Muscle of arm (tissue), 14 donors: ENCODE data around the gene ZNF316. TPM values are rescaled to one million over a fixed set of nuclear protein-coding genes. Genes with fewer than 3 reads are reported as not detected.
A peak's percentile ranks its signal among the peaks of the same experiment; 100 is the strongest.

Experiments
- DNase-seq: peaks from one replicate; pipeline ENCODE4 v3.0.0-alpha.2; 2013
- long read RNA-seq, 11 donors: transcript quantifications; one replicate each; lab custom pipeline, GENCODE V29; 2026
- polyA plus RNA-seq, 12 donors: library from polyadenylated mRNA; unstranded; fragments of 120-200 nt; gene quantifications; one replicate each; pipeline ENCODE4 v1.2.1, GENCODE V29; 2013; ENCODE audit not compliant: insufficient read length in 12 of 12

ZNF316 gene
- polyA plus RNA-seq, result 10 to 100 TPM in 11 of 12 donors, not detected in 1; 18.6 to 34.2 (median 21.7) TPM
- long read RNA-seq, donor 1, partial matches to known transcripts, result 0 of 1 reads
- long read RNA-seq, donor 1, other reads (novel, unspliced or antisense), result 0 of 1 reads
- long read RNA-seq, donor 2, result 0 reads
- long read RNA-seq, donor 3, full-length matches to known transcripts, result 1 of 1 reads
- long read RNA-seq, donor 3, partial matches to known transcripts, result 0 of 1 reads
- long read RNA-seq, donor 3, other reads (novel, unspliced or antisense), result 0 of 1 reads
- long read RNA-seq, donor 4, result 0 reads
- long read RNA-seq, donor 5, full-length matches to known transcripts, result 1 of 1 reads
- long read RNA-seq, donor 5, partial matches to known transcripts, result 0 of 1 reads
- long read RNA-seq, donor 5, other reads (novel, unspliced or antisense), result 0 of 1 reads
- long read RNA-seq, donor 6, full-length matches to known transcripts, result 3 of 3 reads
- long read RNA-seq, donor 6, partial matches to known transcripts, result 0 of 3 reads
- long read RNA-seq, donor 6, other reads (novel, unspliced or antisense), result 0 of 3 reads
- long read RNA-seq, donor 7, result 0 reads
- long read RNA-seq, donor 8, full-length matches to known transcripts, result 3 of 3 reads
- long read RNA-seq, donor 8, partial matches to known transcripts, result 0 of 3 reads
- long read RNA-seq, donor 8, other reads (novel, unspliced or antisense), result 0 of 3 reads
- long read RNA-seq, donor 9, partial matches to known transcripts, result 0 of 1 reads
- long read RNA-seq, donor 9, other reads (novel, unspliced or antisense), result 0 of 1 reads
- long read RNA-seq, donor 10, full-length matches to known transcripts, result 1 of 1 reads
- long read RNA-seq, donor 10, partial matches to known transcripts, result 0 of 1 reads
- long read RNA-seq, donor 10, other reads (novel, unspliced or antisense), result 0 of 1 reads
- long read RNA-seq, donor 11, result 0 reads

DNA sequence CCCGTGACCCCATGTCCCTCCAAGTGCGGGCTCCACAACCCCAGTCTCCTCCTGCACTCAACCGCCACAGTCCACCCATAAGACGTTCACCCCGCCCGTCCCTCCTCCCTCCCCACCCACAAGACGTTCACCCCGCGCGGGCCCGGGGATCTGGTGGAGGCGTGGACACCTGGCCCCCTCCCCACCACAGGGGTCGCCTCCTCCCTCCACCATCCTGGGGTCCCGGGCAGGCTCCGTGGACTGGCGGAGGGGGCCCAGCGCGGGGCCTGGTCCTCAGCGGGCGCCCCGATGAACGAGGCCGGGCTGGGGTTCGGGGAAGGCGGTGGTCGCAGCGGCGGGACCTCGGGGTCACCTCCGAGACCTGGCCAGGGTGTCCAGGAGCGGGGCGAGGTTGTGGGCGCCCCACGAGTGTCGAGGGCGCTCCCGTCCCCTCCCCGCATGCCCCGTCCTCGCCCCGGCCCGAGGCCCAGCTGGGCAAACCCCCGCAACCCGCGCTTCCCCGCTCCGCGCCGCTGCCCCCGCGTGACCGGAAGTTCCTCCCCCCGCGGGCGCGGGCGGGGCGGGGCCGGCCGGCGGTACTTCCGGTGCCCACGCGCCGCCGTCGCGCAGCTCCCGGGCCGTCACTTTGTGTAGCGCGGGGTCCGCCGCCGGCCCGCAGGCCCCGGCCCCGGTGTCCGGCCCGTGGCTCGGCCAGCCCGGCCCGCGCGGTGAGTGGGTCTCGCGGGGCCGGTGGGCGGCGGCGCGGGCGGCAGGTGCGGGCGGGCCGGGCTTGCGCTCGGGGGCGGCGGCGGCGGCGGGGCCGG lies at the start of gene ZNF316:
Gene ZNF316, plus strand, starts transcription at position 578 of the 803 bp plus-strand sequence. CDS start 5,092 bp downstream, outside the sequence.
- DNase-seq, result no peak

GRCh38 chr7:6588566-6588965 lies 48.6 kb upstream of the ZNF316 start:
- DNase-seq, result no peak

GRCh38 chr7:6589151-6589828 lies 47.8 kb upstream of the ZNF316 start:
- DNase-seq, result no peak

DNA sequence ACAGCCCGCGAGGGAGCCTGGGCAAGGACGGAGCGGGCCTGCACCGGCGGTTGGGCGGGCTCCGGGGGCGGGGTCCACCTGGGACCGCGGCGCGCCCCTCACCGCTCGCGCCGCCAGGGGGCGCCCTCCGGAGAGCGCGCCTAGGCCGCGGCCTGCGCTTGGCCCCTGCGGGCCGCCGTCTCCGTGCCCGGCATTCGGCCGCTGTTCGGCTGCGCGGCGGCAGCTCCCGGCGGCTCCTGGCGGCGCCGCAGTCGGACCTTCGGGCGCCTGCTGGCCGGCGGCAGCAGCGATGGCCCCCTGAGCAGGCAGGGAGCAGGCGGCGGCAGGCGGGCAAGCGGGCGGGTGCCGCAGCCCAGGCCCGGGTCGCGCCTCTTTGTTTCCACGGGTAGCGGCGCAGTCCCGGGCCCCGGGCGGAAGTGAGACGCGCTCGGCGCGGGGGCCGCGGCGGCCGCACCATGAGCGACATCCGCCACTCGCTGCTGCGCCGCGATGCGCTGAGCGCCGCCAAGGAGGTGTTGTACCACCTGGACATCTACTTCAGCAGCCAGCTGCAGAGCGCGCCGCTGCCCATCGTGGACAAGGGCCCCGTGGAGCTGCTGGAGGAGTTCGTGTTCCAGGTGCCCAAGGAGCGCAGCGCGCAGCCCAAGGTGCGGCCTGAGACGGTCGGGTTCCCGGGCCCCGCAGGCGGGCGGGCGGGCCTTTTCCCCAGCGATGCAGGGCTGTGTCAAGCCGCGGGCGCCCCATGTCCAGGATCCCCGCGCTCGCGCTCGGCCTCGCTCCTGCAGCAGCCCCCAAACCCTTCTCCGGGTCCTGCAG lies 47.1 kb upstream of the ZNF316 start, which contains the start of gene INTS15:
Gene INTS15, plus strand, starts transcription at position 193 of the 816 bp plus-strand sequence. Its CDS starts 263 bp downstream, at position 456.
- DNase-seq, result peak; percentile 81

GRCh38 chr7:6590645-6591110 lies 46.4 kb upstream of the ZNF316 start:
- DNase-seq, result no peak

GRCh38 chr7:6600093-6600492 lies 37.0 kb upstream of the ZNF316 start:
- DNase-seq, result no peak

DNA sequence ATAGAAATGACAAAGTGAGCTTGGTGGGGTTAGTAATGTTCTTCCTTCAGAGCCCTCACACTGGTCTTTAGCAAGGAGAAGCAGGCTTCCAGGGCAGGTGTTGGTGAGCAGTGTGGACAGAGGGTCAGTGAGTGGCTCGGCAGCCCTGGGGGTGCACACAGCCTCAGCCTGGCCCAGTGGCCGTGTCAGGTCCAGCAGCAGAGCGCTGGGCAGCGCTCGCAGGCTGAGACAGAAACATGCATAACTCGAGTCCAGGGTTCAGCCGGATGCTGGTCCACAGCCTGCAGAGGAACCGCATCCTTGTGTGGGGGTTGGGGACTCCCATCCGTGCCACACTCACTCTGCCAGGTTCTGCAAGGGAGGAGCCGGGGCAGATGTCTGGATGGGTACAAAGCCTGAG lies 32.7 kb upstream of the ZNF316 start:
- DNase-seq, result no peak

GRCh38 chr7:6606866-6607583 lies 30.1 kb upstream of the ZNF316 start:
- no peak for DNase-seq

- no peak for DNase-seq
Observed at GRCh38 chr7:6607651-6608051, 29.5 kb upstream of the ZNF316 start.

GRCh38 chr7:6608081-6608480 lies 29.0 kb upstream of the ZNF316 start:
- DNase-seq, result no peak

- no peak for DNase-seq
Observed at GRCh38 chr7:6608794-6609193, 28.3 kb upstream of the ZNF316 start.

- no peak for DNase-seq
Observed at GRCh38 chr7:6612819-6613218, 24.3 kb upstream of the ZNF316 start.

GRCh38 chr7:6613706-6614105 lies 23.4 kb upstream of the ZNF316 start:
- DNase-seq, result no peak

DNA sequence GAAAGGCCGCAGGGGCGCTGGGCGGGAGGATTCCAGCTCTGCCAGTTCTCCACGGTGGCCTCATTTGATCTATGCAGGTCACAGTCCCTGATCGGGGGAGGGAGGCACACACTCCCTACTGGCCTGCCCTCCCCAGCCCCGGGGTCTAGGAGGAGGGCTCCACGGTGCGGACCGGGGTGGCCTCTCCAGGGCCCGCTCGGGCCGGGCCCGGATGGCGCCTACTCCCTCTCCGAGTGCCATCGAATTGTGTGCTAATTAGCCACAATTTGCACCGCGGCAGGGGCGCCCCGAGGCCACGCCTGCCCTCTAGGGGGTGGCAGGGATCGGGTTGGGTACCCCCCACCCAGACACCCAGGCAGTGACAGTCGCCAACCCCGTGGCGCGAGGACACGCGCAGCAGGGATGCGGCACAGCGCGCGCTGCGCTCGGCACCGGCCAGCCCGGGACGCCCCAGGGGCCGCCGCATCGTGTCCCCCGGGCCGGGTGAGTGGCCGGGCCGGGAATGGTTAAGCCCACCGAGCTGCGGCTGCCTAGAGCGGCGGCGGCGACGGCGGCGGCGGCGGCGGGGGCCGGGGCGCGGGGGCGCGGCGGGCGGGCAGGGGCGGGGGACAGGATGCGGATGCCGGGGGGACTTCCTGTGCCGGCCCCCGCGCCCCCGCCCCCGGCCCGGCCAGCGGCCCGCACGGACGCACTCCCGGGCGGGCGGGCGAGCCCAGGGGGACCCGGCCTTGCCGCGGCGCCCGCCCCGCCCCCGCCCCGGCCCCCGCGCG lies 22.0 kb upstream of the ZNF316 start, which contains the start of gene ZNF853:
Gene ZNF853, plus strand, starts transcription at position 658 of the 770 bp plus-strand sequence. CDS start 565 bp downstream, outside the sequence.
- DNase-seq, result no peak

GRCh38 chr7:6615723-6616555 lies 21.2 kb upstream of the ZNF316 start:
- no peak for DNase-seq

GRCh38 chr7:6616854-6617643 lies 20.1 kb upstream of the ZNF316 start:
- DNase-seq, result no peak
